IPS-18a (cell line): ENCODE measurements around the gene SP3.

Source experiments
- H3K27ac ChIP-seq: one replicate; pipeline ENCODE4 v1.5.1; 2013; ENCODE audit warnings: low read length
- H3K27me3 ChIP-seq: one replicate; pipeline ENCODE4 v1.6.1; 2013; ENCODE audit warnings: mild to moderate bottlenecking, low read length; ENCODE audit not compliant: control insufficient read depth, insufficient read depth
- H3K36me3 ChIP-seq: one replicate; pipeline ENCODE4 v1.6.1; 2013; ENCODE audit warnings: low read depth, low read length; ENCODE audit not compliant: control insufficient read depth
- H3K4me1 ChIP-seq: one replicate; pipeline ENCODE4 v1.6.1; 2013; ENCODE audit warnings: low read depth, low read length; ENCODE audit not compliant: control insufficient read depth
- H3K4me3 ChIP-seq: one replicate; pipeline ENCODE4 v1.5.1; 2013; ENCODE audit warnings: low read length
- H3K9ac ChIP-seq: one replicate; pipeline ENCODE4 v1.6.1; 2013; ENCODE audit warnings: mild to moderate bottlenecking, low read length, moderate library complexity
- H3K9me3 ChIP-seq: one replicate; pipeline ENCODE4 v1.6.1; 2013; ENCODE audit warnings: low read depth, low read length; ENCODE audit not compliant: control insufficient read depth

SP3 gene

GRCh38 chr2:173880561-173880960 is 84.6 kb downstream of the SP3 start:
- no peaks in the 10 kb centered on the region for H3K9me3 ChIP-seq
- H3K9ac ChIP-seq: no peak overlapping the region
- no peaks in the 10 kb centered on the region for H3K4me1 ChIP-seq
- H3K27ac ChIP-seq: no peak overlapping the region
- H3K36me3 ChIP-seq: no peaks in the 10 kb centered on the region
- no peak overlapping the region for H3K4me3 ChIP-seq
- H3K27me3 ChIP-seq: no peaks in the 10 kb centered on the region

GRCh38 chr2:173876833-173877413 is 88.2 kb downstream of the SP3 start:
- H3K36me3 ChIP-seq: no peaks in the 10 kb centered on the region
- no peaks in the 10 kb centered on the region for H3K9me3 ChIP-seq
- no peak overlapping the region for H3K9ac ChIP-seq
- no peak overlapping the region for H3K4me3 ChIP-seq
- H3K27ac ChIP-seq: no peak overlapping the region
- no peaks in the 10 kb centered on the region for H3K4me1 ChIP-seq
- H3K27me3 ChIP-seq: no peaks in the 10 kb centered on the region

GRCh38 chr2:173874894-173875237 is 90.3 kb downstream of the SP3 start:
- no peaks in the 10 kb centered on the region for H3K4me1 ChIP-seq
- no peak overlapping the region for H3K27ac ChIP-seq
- no peaks in the 10 kb centered on the region for H3K36me3 ChIP-seq
- no peak overlapping the region for H3K4me3 ChIP-seq
- H3K9me3 ChIP-seq: no peaks in the 10 kb centered on the region
- no peak overlapping the region for H3K9ac ChIP-seq
- no peaks in the 10 kb centered on the region for H3K27me3 ChIP-seq

GRCh38 chr2:173874003-173874893 is 90.9 kb downstream of the SP3 start:
- H3K4me1 ChIP-seq: no peaks in the 10 kb centered on the region
- H3K9me3 ChIP-seq: no peaks in the 10 kb centered on the region
- no peak overlapping the region for H3K27ac ChIP-seq
- no peak overlapping the region for H3K9ac ChIP-seq
- no peak overlapping the region for H3K4me3 ChIP-seq
- no peaks in the 10 kb centered on the region for H3K27me3 ChIP-seq
- H3K36me3 ChIP-seq: no peaks in the 10 kb centered on the region

GRCh38 chr2:173872714-173873113 is 92.5 kb downstream of the SP3 start:
- Histone ChIP-seq H3K27me3 (no peaks in the 10 kb centered on the region), H3K4me1 (no peaks in the 10 kb centered on the region), H3K36me3 (no peaks in the 10 kb centered on the region), H3K27ac (no peak overlapping the region), H3K4me3 (no peak overlapping the region), H3K9me3 (no peaks in the 10 kb centered on the region), H3K9ac (no peak overlapping the region)

GRCh38 chr2:173869244-173870229 is 95.6 kb downstream of the SP3 start:
- Histone ChIP-seq H3K36me3 (no peaks in the 10 kb centered on the region), H3K9ac (no peak overlapping the region), H3K27me3 (no peaks in the 10 kb centered on the region), H3K27ac (no peak overlapping the region), H3K4me1 (no peaks in the 10 kb centered on the region), H3K9me3 (no peaks in the 10 kb centered on the region), H3K4me3 (no peak overlapping the region)

GRCh38 chr2:173868406-173868805 is 96.8 kb downstream of the SP3 start:
- H3K27me3 ChIP-seq: no peaks in the 10 kb centered on the region
- no peaks in the 10 kb centered on the region for H3K9me3 ChIP-seq
- no peak overlapping the region for H3K27ac ChIP-seq
- no peaks in the 10 kb centered on the region for H3K36me3 ChIP-seq
- H3K4me3 ChIP-seq: no peak overlapping the region
- H3K4me1 ChIP-seq: no peaks in the 10 kb centered on the region
- H3K9ac ChIP-seq: no peak overlapping the region

- no peak overlapping the region for H3K27ac ChIP-seq
- no peaks in the 10 kb centered on the region for H3K27me3 ChIP-seq
- no peak overlapping the region for H3K4me3 ChIP-seq
- no peaks in the 10 kb centered on the region for H3K36me3 ChIP-seq
- peaks cover under 1% of the 10 kb centered on the region for H3K4me1 ChIP-seq
- H3K9me3 ChIP-seq: no peaks in the 10 kb centered on the region
- no peak overlapping the region for H3K9ac ChIP-seq
Observed at GRCh38 chr2:173866874-173867618, 98.1 kb downstream of the SP3 start.

GRCh38 chr2:173865971-173866873 is 99.0 kb downstream of the SP3 start:
- Histone ChIP-seq H3K27me3 (no peaks in the 10 kb centered on the region), H3K36me3 (no peaks in the 10 kb centered on the region), H3K4me1 (peaks cover 5% of the 10 kb centered on the region), H3K9me3 (no peaks in the 10 kb centered on the region), H3K27ac (no peak overlapping the region), H3K9ac (no peak overlapping the region), H3K4me3 (no peak overlapping the region)

GRCh38 chr2:173862612-173863217 is 102.5 kb downstream of the SP3 start:
- no peak overlapping the region for H3K4me3 ChIP-seq
- H3K27ac ChIP-seq: no peak overlapping the region
- no peaks in the 10 kb centered on the region for H3K9me3 ChIP-seq
- H3K9ac ChIP-seq: no peak overlapping the region
- no peaks in the 10 kb centered on the region for H3K27me3 ChIP-seq
- peaks cover 5% of the 10 kb centered on the region for H3K4me1 ChIP-seq
- no peaks in the 10 kb centered on the region for H3K36me3 ChIP-seq
